Activated CD8-positive, alpha-beta memory T cell treated with anti-CD3 and anti-CD28 coated beads for 4 hours (primary cell): Measurements from ENCODE around the gene MYOCOS.

ENCODE experiments used
- DNase-seq, 2 donors: peaks; one replicate each; pipeline ENCODE4 v3.0.0-alpha.2; 2020; ENCODE audit warnings: low read depth in 2 of 2

MYOCOS gene

DNA sequence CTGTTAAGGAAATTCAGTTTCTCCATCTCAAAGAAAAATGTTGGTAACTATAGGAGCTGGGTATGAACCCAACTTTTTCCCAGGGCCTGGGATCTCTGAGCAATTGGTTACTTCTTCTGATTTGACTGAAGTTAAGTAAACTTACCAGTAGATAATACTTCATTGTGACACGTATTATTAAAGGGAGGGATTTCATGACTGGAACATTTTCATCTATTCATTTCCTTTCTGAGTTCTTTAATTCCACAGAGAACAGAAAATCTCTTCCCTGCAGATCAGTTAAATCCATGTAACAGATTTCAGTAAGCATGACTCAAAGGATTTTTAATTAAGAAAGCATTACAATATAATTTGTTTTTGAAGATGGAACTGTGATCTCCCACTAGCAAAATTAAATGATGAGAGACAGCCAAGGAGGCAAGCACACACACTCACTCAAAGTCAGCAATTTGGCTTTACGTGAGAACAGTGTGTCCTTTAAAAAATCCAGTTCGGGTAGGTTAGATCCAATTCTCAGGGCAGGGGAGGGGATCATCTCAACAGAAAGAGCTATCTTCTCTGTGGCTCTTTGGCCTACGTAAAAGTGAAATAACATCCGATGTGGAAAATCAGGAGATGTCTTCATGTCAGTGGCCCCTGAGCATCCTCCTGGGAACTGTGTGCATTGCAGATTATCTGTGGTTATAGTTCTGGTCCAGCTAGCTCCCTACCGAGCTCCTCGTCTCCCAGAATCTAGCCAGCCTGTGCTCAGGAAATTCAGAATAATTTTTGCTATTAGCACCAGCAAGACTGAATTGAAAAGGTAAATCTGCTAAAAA, 41.2 kb downstream of the MYOCOS start:
- DNase-seq = no peak

DNA sequence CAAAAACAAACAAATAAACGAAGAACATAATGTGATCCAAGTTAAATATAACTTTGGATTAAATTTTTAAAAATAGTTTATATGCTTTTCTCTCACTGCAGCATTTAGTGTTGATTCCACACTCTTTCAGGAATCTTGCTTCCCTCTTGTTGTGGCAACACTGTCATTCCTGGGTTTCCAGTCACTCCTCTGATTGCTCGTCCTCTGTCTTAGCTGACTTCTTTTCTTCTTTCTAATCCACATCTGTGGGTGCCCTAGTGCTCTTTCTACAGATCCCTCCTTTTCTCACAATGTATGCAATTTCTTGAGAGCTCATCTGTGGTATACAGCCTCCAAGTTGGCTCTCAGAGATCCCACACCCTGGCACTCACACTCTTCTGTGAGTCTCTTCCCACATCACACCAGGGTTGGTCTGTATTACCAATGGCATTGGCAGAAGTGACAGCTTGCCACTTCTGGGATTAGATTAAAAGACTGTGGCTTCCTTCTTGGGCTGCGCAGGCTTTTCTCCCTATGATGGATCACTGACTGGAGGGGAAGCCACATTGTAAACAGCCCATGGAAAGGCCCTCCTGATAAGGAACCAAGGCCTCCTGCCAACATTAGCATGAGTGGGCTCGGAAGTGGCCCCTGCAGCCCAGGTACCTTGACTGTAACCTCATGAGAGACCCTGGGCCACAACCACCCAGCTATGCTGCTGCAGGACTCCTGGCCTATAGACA, 42.0 kb downstream of the MYOCOS start:
- no peak for DNase-seq

DNA sequence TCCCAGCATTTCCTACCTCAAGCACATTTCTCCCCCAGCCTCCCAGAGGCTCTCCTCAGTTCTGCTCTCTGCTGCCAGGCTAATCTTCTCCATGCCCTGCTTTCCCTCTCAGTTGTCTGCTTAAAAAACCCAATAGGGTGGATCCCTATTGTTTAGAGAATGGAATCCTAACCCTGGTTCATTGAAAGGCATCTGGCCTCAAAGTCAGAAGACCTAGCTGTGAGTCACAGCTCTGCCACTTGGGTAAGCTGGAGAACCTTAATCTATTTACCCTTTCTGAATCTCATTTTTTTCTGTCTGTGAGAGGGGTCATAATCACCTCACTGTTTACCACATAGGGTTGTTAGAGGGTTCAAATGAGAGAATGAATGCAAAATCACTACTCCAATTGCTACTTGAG, 42.9 kb downstream of the MYOCOS start:
- no peak for DNase-seq

DNA sequence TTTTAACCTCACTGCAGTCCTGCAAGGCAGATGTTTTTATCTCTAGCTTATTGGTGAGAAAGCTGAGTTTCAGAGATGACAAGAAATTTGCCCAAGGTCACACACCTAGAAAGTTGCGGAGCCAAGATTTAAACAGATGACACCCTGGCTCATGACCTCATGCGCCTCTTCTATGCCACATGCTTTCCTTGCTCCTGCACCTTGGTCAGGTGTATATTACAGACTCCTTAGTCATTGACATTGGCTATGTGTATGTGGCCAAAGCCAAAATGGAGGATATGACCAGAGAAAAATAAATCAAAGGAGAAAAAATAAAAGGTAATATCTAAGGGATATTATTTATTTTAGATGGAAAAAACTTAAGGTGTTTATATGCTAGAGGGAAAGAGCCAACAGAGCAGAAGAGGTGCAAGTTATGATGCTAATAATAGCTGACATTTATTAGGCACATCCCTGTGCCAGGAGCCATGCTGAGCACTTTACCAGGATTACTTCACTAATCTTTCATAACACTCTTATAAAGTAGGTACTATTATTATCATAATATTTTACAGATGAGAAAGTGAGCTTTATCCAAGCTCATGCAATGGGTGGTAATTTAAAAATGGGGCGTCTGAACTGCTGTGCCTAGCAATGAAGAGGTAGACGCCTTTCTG, 44.2 kb downstream of the MYOCOS start:
- no peak for DNase-seq

DNA sequence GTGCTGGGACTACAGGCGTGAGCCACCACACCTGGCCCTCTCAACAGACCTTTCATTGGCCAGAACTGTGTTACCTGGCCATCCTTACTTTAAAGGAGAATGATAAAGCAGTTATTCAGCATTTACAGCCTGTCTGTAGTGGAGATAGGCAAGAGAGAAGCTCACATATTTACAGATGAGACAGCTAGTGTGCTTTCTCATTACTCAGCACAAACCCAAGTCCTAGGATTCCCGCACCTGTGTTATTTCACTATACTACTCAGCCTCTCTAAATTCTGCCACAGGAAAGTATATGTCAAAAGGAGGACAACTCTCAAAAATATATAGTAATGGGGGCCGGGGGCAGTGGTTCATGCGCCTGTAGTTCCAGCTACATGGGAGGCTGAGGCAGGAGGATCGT, 46.3 kb downstream of the MYOCOS start:
- no peak for DNase-seq

DNA sequence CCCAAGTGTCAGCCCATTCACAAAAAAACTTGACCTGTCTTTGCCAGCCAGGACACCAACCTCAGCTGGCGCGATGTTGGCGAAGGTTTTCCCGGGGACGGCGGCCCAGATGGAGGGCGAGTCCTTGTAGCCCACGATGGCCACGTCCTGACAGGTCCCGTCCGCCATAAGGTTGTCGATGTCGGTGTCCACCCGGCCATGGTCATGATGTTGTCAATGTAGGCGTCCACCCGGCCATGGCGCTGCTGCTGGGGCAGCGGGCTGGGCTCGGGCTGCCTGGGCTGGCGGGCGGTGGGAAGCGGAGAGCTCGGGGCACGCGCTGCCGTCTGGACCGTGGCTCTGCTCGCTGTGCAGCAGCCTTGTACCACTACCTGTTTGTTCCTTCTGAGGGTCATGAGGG, 48.7 kb downstream of the MYOCOS start:
- DNase-seq = no peak

DNA sequence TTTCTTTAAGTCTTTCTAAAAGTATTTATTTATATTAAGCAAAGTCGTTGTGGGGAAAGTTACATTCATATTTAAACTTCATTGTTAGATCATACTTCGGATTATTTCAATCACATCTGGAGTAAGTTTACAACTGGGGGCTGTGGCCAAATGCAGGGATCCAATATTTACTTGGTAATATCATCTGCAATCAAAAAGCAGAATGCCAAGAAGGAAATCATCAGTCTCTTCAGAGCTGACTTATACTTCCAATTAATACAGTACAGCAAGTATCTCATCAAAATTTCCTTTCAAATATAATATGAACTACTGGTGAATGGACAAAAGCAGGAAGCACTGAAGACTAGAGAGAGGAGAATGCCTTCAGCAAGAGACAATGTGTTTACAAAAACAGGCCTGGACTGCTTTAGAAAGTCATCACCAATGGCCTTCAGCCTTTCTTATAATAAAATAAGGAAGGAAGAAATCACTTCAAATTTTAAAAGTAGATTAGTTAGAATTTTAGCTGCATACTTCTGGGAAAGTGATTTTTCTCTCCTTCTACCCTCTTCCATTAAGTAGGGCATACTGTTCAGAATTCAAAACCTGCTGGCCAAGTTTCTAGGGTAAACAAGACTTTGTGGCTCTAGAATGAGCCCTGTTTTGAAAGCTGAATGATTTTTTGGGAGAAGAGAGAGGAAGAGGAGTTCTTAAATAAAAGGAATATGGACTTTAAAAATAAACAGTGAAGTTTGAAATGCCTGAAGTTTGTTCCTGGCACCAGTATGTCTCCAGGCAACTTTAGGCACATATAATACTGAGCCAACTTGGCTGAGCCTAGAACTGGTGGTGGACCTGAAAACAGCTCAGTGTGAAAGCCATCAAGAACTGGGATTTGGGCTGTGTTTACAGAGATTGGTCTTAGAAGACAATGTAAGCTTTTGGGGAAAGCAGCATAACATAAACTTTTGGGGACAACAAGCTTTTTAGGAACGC, 52.7 kb downstream of the MYOCOS start:
- DNase-seq = no peak
